Smooth muscle cell (in vitro differentiated cells): Measurements from ENCODE around the gene NUP98. TPM values are rescaled to one million over a fixed set of nuclear protein-coding genes. Genes with fewer than 3 reads are reported as not detected.
"Not testable (repeated sequence)": the region's sequence is repeated elsewhere in the genome, so short reads cannot be mapped to it uniquely, and the experiment has no call there.

ENCODE experiments used
- DNase-seq: peaks from one replicate; lab custom pipeline; 2025; ENCODE audit not compliant: unreplicated experiment; lab: John Stamatoyannopoulos, UW
- H2AFZ ChIP-seq: fragments of 200-600 bp; sonication (generic); 2 replicates; pipeline ENCODE4 v1.6.0; 2016; ENCODE audit warnings: antibody characterized with exemption, low read depth, mild to moderate bottlenecking
- H3F3A ChIP-seq: fragments of 200-600 bp; sonication (generic); 2 replicates; pipeline ENCODE4 v1.6.0; 2017; ENCODE audit warnings: antibody characterized with exemption, low read depth
- H3K27ac ChIP-seq: fragments of 200-600 bp; sonication (generic); 2 replicates; pipeline ENCODE4 v1.5.1; 2016; ENCODE audit warnings: low read depth, mild to moderate bottlenecking
- H3K27me3 ChIP-seq: fragments of 200-600 bp; sonication (generic); 2 replicates; pipeline ENCODE4 v1.6.1; 2016; ENCODE audit warnings: low read depth, mild to moderate bottlenecking
- H3K36me3 ChIP-seq: fragments of 200-600 bp; sonication (generic); 2 replicates; pipeline ENCODE4 v1.5.1; 2016; ENCODE audit warnings: low read depth
- H3K4me1 ChIP-seq: fragments of 200-600 bp; sonication (generic); 2 replicates; pipeline ENCODE4 v1.5.1; 2016; ENCODE audit warnings: low read depth
- H3K4me2 ChIP-seq: fragments of 200-600 bp; sonication (generic); 2 replicates; pipeline ENCODE4 v1.6.0; 2016; ENCODE audit warnings: mild to moderate bottlenecking
- H3K4me3 ChIP-seq: fragments of 200-600 bp; sonication (generic); 2 replicates; pipeline ENCODE4 v1.5.1; 2016; ENCODE audit warnings: mild to moderate bottlenecking
- H3K79me2 ChIP-seq: fragments of 200-600 bp; sonication (generic); 2 replicates; pipeline ENCODE4 v1.6.0; 2016; ENCODE audit warnings: low read depth, mild to moderate bottlenecking
- H3K9ac ChIP-seq: fragments of 200-600 bp; sonication (generic); 2 replicates; pipeline ENCODE4 v1.6.0; 2016; ENCODE audit warnings: low read depth
- H3K9me3 ChIP-seq: fragments of 200-600 bp; sonication (generic); replicated peaks from 2 replicates; pipeline ENCODE4 v1.5.1; 2016; ENCODE audit warnings: low read depth
- H4K20me1 ChIP-seq: fragments of 200-600 bp; sonication (generic); 2 replicates; pipeline ENCODE4 v1.6.0; 2016; ENCODE audit warnings: low read depth
- CTCF ChIP-seq: fragments of 200-600 bp; sonication (generic); IDR thresholded peaks from 2 replicates; pipeline ENCODE4 v1.5.1; 2017; ENCODE audit warnings: borderline replicate concordance, mild to moderate bottlenecking, antibody characterized with exemption; ENCODE audit not compliant: insufficient read depth, poor library complexity, severe bottlenecking
- WGBS: methylation state at CpG from one replicate; pipeline ENCODE4 v1.1.7; 2016; ENCODE audit warnings: low lambda C conversion rate; 5-methylcytosine and 5-hydroxymethylcytosine counted together
- polyA plus RNA-seq: library from polyadenylated mRNA; unstranded; fragments of >200 nt; fragmentation: Nextera tagmentation; extraction: Ambion mirVana; gene quantifications from 2 replicates; pipeline ENCODE4 v1.2.1, GENCODE V29; 2016
- total RNA-seq: library from RNA; depleted of rRNA; stranded (reverse); fragments of >200 nt; gene quantifications from 2 replicates; pipeline ENCODE4 v1.2.3, GENCODE V29; 2014

NUP98 gene
- total and polyA plus RNA-seq, 2 experiments from 2014 or later = 19.6 to 84.0 TPM

- Histone ChIP-seq H3K36me3 (no peaks in the 10 kb centered on the region), H3K9ac (no peak overlapping the region), H3K9me3 (no peaks in the 10 kb centered on the region), H3K27ac (no peak overlapping the region), H3K4me2 (no peak overlapping the region), H3K4me3 (no peak overlapping the region), H3K79me2 (no peaks in the 10 kb centered on the region), H3K27me3 (no peaks in the 10 kb centered on the region), H2AFZ (no peak overlapping the region), H3F3A (no peaks in the 10 kb centered on the region), H3K4me1 (no peaks in the 10 kb centered on the region), H4K20me1 (no peaks in the 10 kb centered on the region)
- TF ChIP-seq CTCF = no peak
- WGBS = 78% methylated on average over 2 of the region's 2 CpGs
- no peak for DNase-seq
Measured at GRCh38 chr11:3816673-3817072, 19.3 kb upstream of the NUP98 start.

GRCh38 chr11:3815845-3816244 is 18.5 kb upstream of the NUP98 start:
- Histone ChIP-seq H3K9me3 (no peaks in the 10 kb centered on the region), H4K20me1 (no peaks in the 10 kb centered on the region), H3K4me1 (no peaks in the 10 kb centered on the region), H3K79me2 (no peaks in the 10 kb centered on the region), H3K9ac (no peak overlapping the region), H3F3A (no peaks in the 10 kb centered on the region), H3K27me3 (no peaks in the 10 kb centered on the region), H3K4me3 (no peak overlapping the region), H3K4me2 (no peak overlapping the region), H3K27ac (no peak overlapping the region), H3K36me3 (no peaks in the 10 kb centered on the region), H2AFZ (no peak overlapping the region)
- no peak for TF ChIP-seq CTCF
- WGBS = 71% methylated on average over 4 of the region's 4 CpGs
- no peak for DNase-seq

- H3K36me3 ChIP-seq, H4K20me1 ChIP-seq, H2AFZ ChIP-seq, H3F3A ChIP-seq, H3K4me3 ChIP-seq, H3K27ac ChIP-seq, H3K9ac ChIP-seq, H3K79me2 ChIP-seq, H3K27me3 ChIP-seq, H3K4me2 ChIP-seq, DNase-seq, H3K4me1 ChIP-seq, H3K9me3 ChIP-seq: not testable (repeated sequence)
- WGBS = 93% methylated on average over 5 of the region's 5 CpGs
Measured at GRCh38 chr11:3814832-3815231, 17.5 kb upstream of the NUP98 start.

GRCh38 chr11:3810951-3811350 is 13.6 kb upstream of the NUP98 start:
- Histone ChIP-seq H3K4me3 (no peak overlapping the region), H3K9ac (no peak overlapping the region), H4K20me1 (no peaks in the 10 kb centered on the region), H3K36me3 (no peaks in the 10 kb centered on the region), H3K27ac (no peak overlapping the region), H2AFZ (no peak overlapping the region), H3K4me2 (no peak overlapping the region), H3K9me3 (no peaks in the 10 kb centered on the region), H3F3A (no peaks in the 10 kb centered on the region), H3K79me2 (no peaks in the 10 kb centered on the region), H3K27me3 (no peaks in the 10 kb centered on the region), H3K4me1 (no peaks in the 10 kb centered on the region)
- no peak for DNase-seq
- WGBS = 96% methylated on average over 4 of the region's 4 CpGs
- no peak for TF ChIP-seq CTCF
